ENCODE data around the gene PRAME.
"Not testable (repeated sequence)": the region's sequence is repeated elsewhere in the genome, so short reads cannot be mapped to it uniquely, and the experiment has no call there.

PRAME gene, protein sequence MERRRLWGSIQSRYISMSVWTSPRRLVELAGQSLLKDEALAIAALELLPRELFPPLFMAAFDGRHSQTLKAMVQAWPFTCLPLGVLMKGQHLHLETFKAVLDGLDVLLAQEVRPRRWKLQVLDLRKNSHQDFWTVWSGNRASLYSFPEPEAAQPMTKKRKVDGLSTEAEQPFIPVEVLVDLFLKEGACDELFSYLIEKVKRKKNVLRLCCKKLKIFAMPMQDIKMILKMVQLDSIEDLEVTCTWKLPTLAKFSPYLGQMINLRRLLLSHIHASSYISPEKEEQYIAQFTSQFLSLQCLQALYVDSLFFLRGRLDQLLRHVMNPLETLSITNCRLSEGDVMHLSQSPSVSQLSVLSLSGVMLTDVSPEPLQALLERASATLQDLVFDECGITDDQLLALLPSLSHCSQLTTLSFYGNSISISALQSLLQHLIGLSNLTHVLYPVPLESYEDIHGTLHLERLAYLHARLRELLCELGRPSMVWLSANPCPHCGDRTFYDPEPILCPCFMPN

GRCh38 chr22:22558972-22559603 is at the start of gene PRAME:
PRAME (minus strand) TSS chr22:22559265; CDS start chr22:22556832, 2,433 bp downstream.
- peak; percentile 8 to 47 (median 41) for DNase-seq

- not testable (repeated sequence) for DNase-seq
Observed at GRCh38 chr22:22608022-22608421, 49.0 kb upstream of the PRAME start.

DNA sequence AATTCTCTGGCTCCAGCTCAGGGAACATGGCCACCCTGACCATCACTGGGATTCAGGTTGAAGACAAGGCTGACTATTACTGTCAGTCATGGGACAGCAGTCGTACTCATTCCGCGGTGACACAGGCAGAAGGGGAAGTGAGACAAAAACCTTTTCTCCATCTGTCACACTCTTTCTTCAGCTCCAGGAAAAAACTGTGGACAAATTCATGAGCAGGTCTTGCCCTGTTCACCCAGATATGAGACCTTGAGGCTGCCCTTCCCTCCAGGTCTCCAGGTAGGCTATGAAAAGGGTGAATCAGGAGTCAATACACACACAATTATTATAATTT is 46.0 kb upstream of the PRAME start:
- no peak for DNase-seq

GRCh38 chr22:22604326-22605073 is 45.4 kb upstream of the PRAME start:
- DNase-seq, result no peak

GRCh38 chr22:22603470-22603947 is 44.4 kb upstream of the PRAME start:
- DNase-seq, result no peak

- no peak for DNase-seq
Observed at GRCh38 chr22:22600531-22601261, 41.6 kb upstream of the PRAME start.

- DNase-seq, result no peak
Observed at GRCh38 chr22:22599248-22599647, 40.2 kb upstream of the PRAME start.

DNA sequence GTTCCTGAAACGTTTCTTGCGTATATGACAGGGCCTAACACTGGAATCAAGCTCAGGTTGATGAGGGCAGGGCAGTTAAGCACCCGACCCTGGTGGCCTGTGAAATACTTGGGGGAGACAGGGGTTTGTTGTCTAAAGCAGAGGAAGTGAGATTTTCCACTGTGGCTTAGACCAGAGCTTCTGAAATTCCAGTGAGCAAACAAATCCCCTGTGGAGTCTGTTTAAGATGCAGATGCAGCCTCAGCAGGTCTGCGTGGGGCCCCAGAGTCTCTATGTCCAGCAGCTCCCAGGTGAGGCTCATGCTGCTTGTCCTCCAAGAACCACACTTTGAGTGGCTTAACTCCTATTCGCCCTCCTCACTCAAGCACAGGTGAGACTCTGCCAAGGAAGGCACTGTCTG is 39.1 kb upstream of the PRAME start:
- no peak for DNase-seq

DNA sequence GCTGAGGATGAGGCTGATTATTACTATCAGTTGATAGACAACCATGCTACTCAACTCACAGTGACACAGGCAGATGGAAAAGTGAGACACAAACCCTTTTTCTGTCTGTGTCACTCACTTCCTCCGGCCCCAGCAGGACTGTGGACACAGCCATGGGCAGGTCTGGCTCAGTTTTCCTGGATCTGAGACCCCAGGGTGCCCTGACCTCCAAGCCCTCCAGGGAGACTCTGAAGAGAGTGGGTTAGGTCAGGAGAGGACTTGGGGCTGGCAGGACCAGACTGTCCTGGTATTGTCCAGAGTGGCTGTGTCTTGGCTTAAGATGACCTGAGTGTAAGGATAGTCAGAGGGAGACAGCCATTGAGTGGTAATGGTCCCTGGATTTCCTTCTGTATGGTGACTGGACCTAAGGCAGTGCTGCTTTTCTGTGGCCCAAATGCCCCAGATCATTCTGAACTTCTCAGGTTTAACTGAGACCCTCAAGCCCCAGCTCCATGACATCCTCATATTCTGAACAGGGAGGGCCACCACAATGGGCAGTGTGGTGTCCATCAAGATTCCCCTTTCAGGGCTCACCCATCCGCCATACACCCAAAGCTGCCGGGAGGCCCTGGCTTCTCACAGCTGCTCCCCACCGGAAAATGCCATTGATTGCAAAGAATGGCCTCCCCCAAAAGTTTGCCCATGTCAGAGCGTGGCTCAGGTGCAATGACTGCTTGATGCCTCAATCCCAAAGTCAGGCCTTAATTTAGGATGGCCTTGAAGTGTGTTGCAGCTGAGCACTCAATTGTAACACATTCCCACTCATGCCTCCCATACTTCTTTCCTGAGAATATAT is 36.2 kb upstream of the PRAME start:
- no peak for DNase-seq

- peak in 2 of 4 experiments; percentile 15 to 22 for DNase-seq
Observed at GRCh38 chr22:22593964-22594656, 35.0 kb upstream of the PRAME start.

GRCh38 chr22:22593250-22593649 is 34.2 kb upstream of the PRAME start:
- DNase-seq, result no peak

GRCh38 chr22:22591348-22592299 is 32.6 kb upstream of the PRAME start:
- DNase-seq, result no peak

DNA sequence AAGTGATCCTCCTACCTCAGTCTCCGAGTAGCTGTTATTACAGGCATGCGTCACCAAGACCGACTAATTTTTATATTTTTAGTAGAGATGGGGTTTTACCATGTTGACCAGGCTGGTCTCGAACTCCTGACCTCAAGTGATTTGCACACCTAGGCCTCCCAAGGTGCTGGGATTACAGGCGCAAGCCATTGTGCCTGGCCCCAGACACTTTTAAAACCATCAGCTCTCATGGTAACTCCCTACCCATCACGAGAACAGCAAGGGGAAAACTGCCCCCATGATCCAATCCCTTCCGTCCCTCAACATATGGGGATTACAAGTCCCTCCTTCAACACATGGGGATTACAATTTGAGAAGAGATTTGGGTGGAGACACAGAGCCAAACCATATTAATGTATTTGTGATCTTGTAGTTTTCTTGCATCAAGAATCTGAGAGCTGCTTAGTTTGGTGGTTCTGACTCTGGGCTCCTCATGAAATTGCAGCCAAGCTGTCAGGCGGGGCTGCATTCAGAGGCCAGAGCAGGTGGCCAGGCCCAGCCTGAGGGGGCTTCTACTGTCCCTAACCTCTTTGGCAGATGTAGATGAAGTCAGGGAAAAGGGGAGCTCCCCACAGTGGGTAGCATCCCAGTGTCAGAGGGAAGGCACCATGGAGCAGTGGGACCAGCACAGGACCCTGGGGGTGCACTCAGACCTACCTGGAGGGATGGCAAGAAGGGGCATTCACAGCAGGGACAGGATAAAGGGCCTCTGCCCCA is 31.2 kb upstream of the PRAME start:
- no peak for DNase-seq

- DNase-seq, result no peak
Observed at GRCh38 chr22:22588485-22589164, 29.6 kb upstream of the PRAME start.

GRCh38 chr22:22587577-22588188 is 28.6 kb upstream of the PRAME start:
- no peak for DNase-seq

GRCh38 chr22:22584722-22585121 is 25.7 kb upstream of the PRAME start:
- no peak for DNase-seq

DNA sequence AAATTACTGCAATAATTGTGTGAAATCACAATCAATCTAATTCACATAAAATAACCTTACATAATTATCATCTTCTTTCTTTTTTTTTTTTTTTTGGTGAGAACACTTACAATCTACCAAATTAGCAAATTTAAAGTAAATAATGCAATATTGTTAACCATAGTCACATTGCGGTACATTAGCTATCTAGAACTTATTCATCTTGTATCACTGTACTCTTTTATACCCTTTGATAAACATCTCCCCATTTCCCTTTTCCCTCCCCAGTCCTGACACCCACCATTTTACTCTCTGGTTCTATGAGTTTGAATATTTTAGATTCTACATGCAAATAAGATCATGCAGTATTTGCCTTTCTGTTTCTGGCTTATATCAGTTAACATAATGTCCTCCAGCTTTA is 24.0 kb upstream of the PRAME start:
- no peak for DNase-seq

DNA sequence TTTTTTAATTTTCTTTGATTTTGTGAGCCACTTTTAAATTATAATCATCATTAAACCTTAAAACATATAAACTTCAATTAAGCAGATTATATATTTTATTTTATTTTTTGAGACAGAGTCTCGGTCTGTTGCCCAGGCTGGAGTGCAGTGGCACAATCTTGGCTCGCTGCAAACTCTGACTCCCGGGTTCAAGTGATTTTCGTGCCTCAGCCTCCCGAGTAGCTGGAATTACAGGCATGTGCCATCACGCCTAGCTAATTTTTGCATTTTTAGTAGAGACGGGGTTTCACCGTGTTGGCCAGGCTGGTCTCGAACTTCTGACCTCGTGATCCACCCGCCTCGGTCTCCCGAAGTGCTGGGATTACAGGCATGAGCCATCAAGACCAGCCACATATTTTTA is 22.5 kb upstream of the PRAME start:
- not testable (repeated sequence) for DNase-seq

Measured in activated naive CD4-positive, alpha-beta T cell (primary cell).